ENCODE data around the gene FREM3.
"Not testable (repeated sequence)": the region's sequence is repeated elsewhere in the genome, so short reads cannot be mapped to it uniquely, and the experiment has no call there.

The FREM3 gene

GRCh38 chr4:143679434-143679833 is 21.0 kb downstream of the FREM3 start:
- DNase-seq (ENCODE audit: low read depth, low spot score), result no peak
- no peak overlapping the region for H3K4me3 ChIP-seq (ENCODE audit: low read length)

- DNase-seq (ENCODE audit: low read depth, low spot score); H3K4me3 ChIP-seq (ENCODE audit: low read length): not testable (repeated sequence)
These were observed 26.8 kb downstream of the FREM3 start for GRCh38 chr4:143673629-143674028.

- no peak for DNase-seq (ENCODE audit: low read depth, low spot score)
- H3K4me3 ChIP-seq (ENCODE audit: low read length), result no peak overlapping the region
These were observed 31.4 kb downstream of the FREM3 start for GRCh38 chr4:143668930-143669552.

- DNase-seq (ENCODE audit: low read depth, low spot score), result no peak
- H3K4me3 ChIP-seq (ENCODE audit: low read length), result no peak overlapping the region
These were observed 33.0 kb downstream of the FREM3 start for GRCh38 chr4:143667461-143667860.

GRCh38 chr4:143658336-143658735 is 42.1 kb downstream of the FREM3 start:
- no peak overlapping the region for H3K4me3 ChIP-seq (ENCODE audit: low read length)
- no peak for DNase-seq (ENCODE audit: low read depth, low spot score)

GRCh38 chr4:143654571-143654970 is 45.9 kb downstream of the FREM3 start:
- H3K4me3 ChIP-seq (ENCODE audit: low read length), result no peak overlapping the region
- DNase-seq (ENCODE audit: low read depth, low spot score), result no peak

GRCh38 chr4:143653031-143653430 is 47.4 kb downstream of the FREM3 start:
- no peak overlapping the region for H3K4me3 ChIP-seq (ENCODE audit: low read length)
- no peak for DNase-seq (ENCODE audit: low read depth, low spot score)

- H3K4me3 ChIP-seq (ENCODE audit: low read length), result no peak overlapping the region
- no peak for DNase-seq (ENCODE audit: low read depth, low spot score)
These were observed 57.1 kb downstream of the FREM3 start for GRCh38 chr4:143643399-143643798.

GRCh38 chr4:143642611-143643010 is 57.9 kb downstream of the FREM3 start:
- DNase-seq (ENCODE audit: low read depth, low spot score), result no peak
- no peak overlapping the region for H3K4me3 ChIP-seq (ENCODE audit: low read length)

GRCh38 chr4:143641361-143641760 is 59.1 kb downstream of the FREM3 start:
- no peak for DNase-seq (ENCODE audit: low read depth, low spot score)
- H3K4me3 ChIP-seq (ENCODE audit: low read length), result no peak overlapping the region

- no peak for DNase-seq (ENCODE audit: low read depth, low spot score)
- H3K4me3 ChIP-seq (ENCODE audit: low read length), result no peak overlapping the region
These were observed 65.7 kb downstream of the FREM3 start for GRCh38 chr4:143634763-143635162.

- DNase-seq (ENCODE audit: low read depth, low spot score), result no peak
- H3K4me3 ChIP-seq (ENCODE audit: low read length), result no peak overlapping the region
These were observed 66.6 kb downstream of the FREM3 start for GRCh38 chr4:143633833-143634232.

GRCh38 chr4:143626134-143626911 is 74.2 kb downstream of the FREM3 start:
- no peak overlapping the region for H3K4me3 ChIP-seq (ENCODE audit: low read length)
- no peak for DNase-seq (ENCODE audit: low read depth, low spot score)

GRCh38 chr4:143625632-143626031 is 74.8 kb downstream of the FREM3 start:
- no peak overlapping the region for H3K4me3 ChIP-seq (ENCODE audit: low read length)
- DNase-seq (ENCODE audit: low read depth, low spot score), result no peak

GRCh38 chr4:143623896-143624295 is 76.6 kb downstream of the FREM3 start:
- DNase-seq (ENCODE audit: low read depth, low spot score), result no peak
- no peak overlapping the region for H3K4me3 ChIP-seq (ENCODE audit: low read length)

GRCh38 chr4:143618811-143619210 is 81.7 kb downstream of the FREM3 start:
- DNase-seq (ENCODE audit: low read depth, low spot score), result no peak
- H3K4me3 ChIP-seq (ENCODE audit: low read length), result no peak overlapping the region

GRCh38 chr4:143617994-143618679 is 82.3 kb downstream of the FREM3 start:
- H3K4me3 ChIP-seq (ENCODE audit: low read length), result no peak overlapping the region
- DNase-seq (ENCODE audit: low read depth, low spot score), result no peak

GRCh38 chr4:143616771-143617170 is 83.7 kb downstream of the FREM3 start:
- DNase-seq (ENCODE audit: low read depth, low spot score), result peak; percentile 58
- no peak overlapping the region for H3K4me3 ChIP-seq (ENCODE audit: low read length)

GRCh38 chr4:143609492-143609891 is 91.0 kb downstream of the FREM3 start:
- DNase-seq (ENCODE audit: low read depth, low spot score), result no peak
- no peak overlapping the region for H3K4me3 ChIP-seq (ENCODE audit: low read length)

GRCh38 chr4:143606480-143606879 is 94.0 kb downstream of the FREM3 start:
- H3K4me3 ChIP-seq (ENCODE audit: low read length), result no peak overlapping the region
- DNase-seq (ENCODE audit: low read depth, low spot score), result no peak

All from Jurkat, Clone E6-1 (cell line).